Measurements from ENCODE around the gene C5orf34.

C5orf34 gene

GRCh38 chr5:43514816-43515677 lies at the start of gene C5orf34:
Gene C5orf34 (minus strand): TSS chr5:43515148. CDS start chr5:43509339, 5,809 bp downstream.
- peak; percentile 79 for DNase-seq (ENCODE audit: low read depth)
- no peak for TF ChIP-seq CTCF (IDR thresholded peaks at IDR 0.05; ENCODE audit: control insufficient read depth, insufficient read depth, low read depth, low read length, missing control alignments)

GRCh38 chr5:43564289-43564850 lies 49.4 kb upstream of the C5orf34 start:
- TF ChIP-seq CTCF (IDR thresholded peaks at IDR 0.05; ENCODE audit: control insufficient read depth, insufficient read depth, low read depth, low read length, missing control alignments): no peak
- no peak overlapping the region for H3K4me3 ChIP-seq (ENCODE audit: control insufficient read depth, low read depth, low read length)
- DNase-seq (ENCODE audit: low read depth): no peak

More at GRCh38 chr5:43514816-43515677, at the start of gene C5orf34:
- peak within 1 kb of the TSS; percentile 69 for H3K4me3 ChIP-seq (ENCODE audit: control insufficient read depth, low read depth, low read length)

GRCh38 chr5:43563321-43563720 lies 48.4 kb upstream of the C5orf34 start:
- TF ChIP-seq CTCF (IDR thresholded peaks at IDR 0.05; ENCODE audit: control insufficient read depth, insufficient read depth, low read depth, low read length, missing control alignments): no peak
- H3K4me3 ChIP-seq (ENCODE audit: control insufficient read depth, low read depth, low read length): no peak overlapping the region
- DNase-seq (ENCODE audit: low read depth): no peak

- TF ChIP-seq CTCF (IDR thresholded peaks at IDR 0.05; ENCODE audit: control insufficient read depth, insufficient read depth, low read depth, low read length, missing control alignments): no peak
- H3K4me3 ChIP-seq (ENCODE audit: control insufficient read depth, low read depth, low read length): no peak overlapping the region
- DNase-seq (ENCODE audit: low read depth): no peak
These were observed 46.4 kb upstream of the C5orf34 start for GRCh38 chr5:43561356-43561755.

GRCh38 chr5:43560128-43560527 lies 45.2 kb upstream of the C5orf34 start:
- TF ChIP-seq CTCF (IDR thresholded peaks at IDR 0.05; ENCODE audit: control insufficient read depth, insufficient read depth, low read depth, low read length, missing control alignments): no peak
- H3K4me3 ChIP-seq (ENCODE audit: control insufficient read depth, low read depth, low read length): no peak overlapping the region
- no peak for DNase-seq (ENCODE audit: low read depth)

GRCh38 chr5:43556857-43557542 lies 42.1 kb upstream of the C5orf34 start, which contains the start of gene PAIP1:
Gene PAIP1 (minus strand): TSS chr5:43557077. CDS start chr5:43556846, 231 bp downstream.
- peak; percentile 16 for TF ChIP-seq CTCF (IDR thresholded peaks at IDR 0.05; ENCODE audit: control insufficient read depth, insufficient read depth, low read depth, low read length, missing control alignments)
- peak; percentile 48 for DNase-seq (ENCODE audit: low read depth)
- peak within 1 kb of the TSS; percentile 89 for H3K4me3 ChIP-seq (ENCODE audit: control insufficient read depth, low read depth, low read length)
